Sigmoid colon (tissue), 4 donors: ENCODE data around the gene CLRN3.

Experiments used
- POLR2AphosphoS5 ChIP-seq, 4 donors: sonication (generic); formaldehyde crosslinking; IDR thresholded peaks; one replicate each; pipeline ENCODE4 v1.6.1; 2017; ENCODE audit warnings: antibody characterized with exemption in 4 of 4
- TF ChIP-seq, protein P1 (sequence below), 4 experiments: fragments of 450-650 bp in 3 of 4; fragments of 200-600 bp in 1 of 4; IDR thresholded peaks; one replicate each; pipeline ENCODE4 v1.5.1; 2016 to 2019; ENCODE audit warnings: antibody characterized with exemption in 4 of 4, mild to moderate bottlenecking in 3 of 4, moderate library complexity in 2 of 4

DNA sequence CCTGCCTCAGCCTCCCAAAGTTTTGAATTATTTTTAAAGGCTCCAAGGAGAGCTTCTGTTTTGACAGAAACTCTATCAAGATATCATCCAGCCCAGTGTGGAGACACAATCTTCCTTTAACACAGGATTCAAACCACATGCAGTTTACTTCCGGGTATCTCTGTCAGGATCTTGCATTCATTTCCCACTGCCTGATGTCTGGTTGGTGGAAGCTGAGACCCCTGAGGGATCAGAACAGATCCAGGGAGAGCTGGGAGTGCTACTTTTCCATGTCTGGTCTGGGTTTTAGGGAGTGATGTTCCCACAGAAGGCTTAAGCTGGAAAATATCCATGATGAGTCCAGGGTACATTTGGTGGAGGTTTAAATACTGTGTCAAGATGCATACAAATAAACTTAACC is 30.9 kb upstream of the CLRN3 start:
- TF ChIP-seq, protein P1, sequence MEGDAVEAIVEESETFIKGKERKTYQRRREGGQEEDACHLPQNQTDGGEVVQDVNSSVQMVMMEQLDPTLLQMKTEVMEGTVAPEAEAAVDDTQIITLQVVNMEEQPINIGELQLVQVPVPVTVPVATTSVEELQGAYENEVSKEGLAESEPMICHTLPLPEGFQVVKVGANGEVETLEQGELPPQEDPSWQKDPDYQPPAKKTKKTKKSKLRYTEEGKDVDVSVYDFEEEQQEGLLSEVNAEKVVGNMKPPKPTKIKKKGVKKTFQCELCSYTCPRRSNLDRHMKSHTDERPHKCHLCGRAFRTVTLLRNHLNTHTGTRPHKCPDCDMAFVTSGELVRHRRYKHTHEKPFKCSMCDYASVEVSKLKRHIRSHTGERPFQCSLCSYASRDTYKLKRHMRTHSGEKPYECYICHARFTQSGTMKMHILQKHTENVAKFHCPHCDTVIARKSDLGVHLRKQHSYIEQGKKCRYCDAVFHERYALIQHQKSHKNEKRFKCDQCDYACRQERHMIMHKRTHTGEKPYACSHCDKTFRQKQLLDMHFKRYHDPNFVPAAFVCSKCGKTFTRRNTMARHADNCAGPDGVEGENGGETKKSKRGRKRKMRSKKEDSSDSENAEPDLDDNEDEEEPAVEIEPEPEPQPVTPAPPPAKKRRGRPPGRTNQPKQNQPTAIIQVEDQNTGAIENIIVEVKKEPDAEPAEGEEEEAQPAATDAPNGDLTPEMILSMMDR (IDR thresholded peaks at IDR 0.05) = no peak
- TF ChIP-seq POLR2AphosphoS5 (IDR thresholded peaks at IDR 0.05) = no peak
